GM12874 (cell line): ENCODE measurements around the gene AMZ2.

Experiments used
- TF ChIP-seq, protein P1 (sequence below): IDR thresholded peaks from 2 replicates; pipeline ENCODE4 v1.5.1; 2011; ENCODE audit warnings: low read depth, mild to moderate bottlenecking, control low read depth, low read length, moderate library complexity; ENCODE audit not compliant: insufficient read depth

AMZ2 gene

DNA sequence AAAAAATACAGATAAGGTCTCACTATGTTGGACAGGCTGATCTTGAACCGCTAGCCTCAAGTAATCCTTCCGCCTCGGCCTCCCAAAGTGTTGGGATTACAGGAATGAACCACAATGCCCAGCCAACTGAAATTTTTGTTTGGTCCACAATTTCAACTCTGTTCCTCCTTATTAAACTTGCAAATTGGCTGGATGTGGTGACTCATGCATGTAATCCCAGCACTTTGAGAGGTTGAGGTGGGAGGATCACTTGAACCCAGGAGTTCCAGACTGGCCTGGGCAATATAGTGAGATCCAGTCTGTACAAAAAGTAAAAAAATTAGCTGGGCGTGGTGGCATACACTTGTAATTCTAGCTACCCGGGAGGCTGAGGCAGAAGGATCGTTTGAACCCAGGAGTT is 56.9 kb downstream of the AMZ2 start:
- TF ChIP-seq, protein P1, sequence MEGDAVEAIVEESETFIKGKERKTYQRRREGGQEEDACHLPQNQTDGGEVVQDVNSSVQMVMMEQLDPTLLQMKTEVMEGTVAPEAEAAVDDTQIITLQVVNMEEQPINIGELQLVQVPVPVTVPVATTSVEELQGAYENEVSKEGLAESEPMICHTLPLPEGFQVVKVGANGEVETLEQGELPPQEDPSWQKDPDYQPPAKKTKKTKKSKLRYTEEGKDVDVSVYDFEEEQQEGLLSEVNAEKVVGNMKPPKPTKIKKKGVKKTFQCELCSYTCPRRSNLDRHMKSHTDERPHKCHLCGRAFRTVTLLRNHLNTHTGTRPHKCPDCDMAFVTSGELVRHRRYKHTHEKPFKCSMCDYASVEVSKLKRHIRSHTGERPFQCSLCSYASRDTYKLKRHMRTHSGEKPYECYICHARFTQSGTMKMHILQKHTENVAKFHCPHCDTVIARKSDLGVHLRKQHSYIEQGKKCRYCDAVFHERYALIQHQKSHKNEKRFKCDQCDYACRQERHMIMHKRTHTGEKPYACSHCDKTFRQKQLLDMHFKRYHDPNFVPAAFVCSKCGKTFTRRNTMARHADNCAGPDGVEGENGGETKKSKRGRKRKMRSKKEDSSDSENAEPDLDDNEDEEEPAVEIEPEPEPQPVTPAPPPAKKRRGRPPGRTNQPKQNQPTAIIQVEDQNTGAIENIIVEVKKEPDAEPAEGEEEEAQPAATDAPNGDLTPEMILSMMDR, result no peak

DNA sequence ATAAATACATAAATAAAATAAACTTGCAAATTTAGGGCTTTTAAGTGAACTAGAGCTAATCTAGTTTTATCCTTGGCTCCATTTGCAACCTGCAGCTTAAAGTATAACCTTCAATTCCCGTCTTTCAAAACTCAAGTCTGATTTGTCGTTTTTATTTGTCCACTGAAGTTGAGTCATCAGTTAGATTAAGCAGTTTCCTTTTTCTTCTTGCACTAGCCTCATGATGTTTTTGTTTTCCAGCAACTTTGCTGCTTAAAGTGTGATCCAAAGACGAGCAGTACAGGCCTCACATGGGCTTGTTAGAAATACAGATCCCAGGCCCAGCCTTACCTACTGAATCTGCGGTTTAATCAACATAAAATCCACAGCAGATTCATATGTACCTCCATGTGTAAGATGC is 57.3 kb downstream of the AMZ2 start:
- TF ChIP-seq, protein P1, result no peak
